A549 (cell line): ENCODE data around the gene GOLM1. TPM values are rescaled to one million over a fixed set of nuclear protein-coding genes. Genes with fewer than 3 reads are reported as not detected.

Experiments
- ATAC-seq, 2 experiments: fragments of 200-7000 bp in 1 of 2; fragments of >200 bp in 1 of 2; cut with Nextera tagmentation in 1 of 2; cut with Tn5 transposase in 1 of 2; 3 replicates each; pipeline versions ENCODE4 v1.8.0 to v1.9.1; 2018 to 2020; ENCODE audit warnings: mild to moderate bottlenecking in 1 of 2, moderate library complexity in 1 of 2
- CTCF ChIA-PET: fragments of 300-600 bp; sonication (Branson Sonifier 250); formaldehyde crosslinking; extraction: SDS; loops from one replicate; lab custom pipeline; 2021; ENCODE audit warnings: antibody characterized with exemption, inconsistent platforms; lab: Yijun Ruan, JAX
- POLR2A ChIA-PET: fragments of 350-600 bp; formaldehyde crosslinking; extraction: SDS; loops from one replicate; lab custom pipeline; 2021; ENCODE audit warnings: antibody characterized with exemption, inconsistent platforms; lab: Yijun Ruan, JAX
- DNase-seq, 2 experiments: peaks; one replicate each; pipeline versions ENCODE4 v3.0.0 to v3.0.0-alpha.2; 2011 to 2016; ENCODE audit warnings: low read depth in 1 of 2, low spot score in 1 of 2
- FAIRE-seq: peaks from 2 replicates; lab custom pipeline; 2011; peaks lifted over from hg19 to GRCh38; lab: Jason Lieb, UNC
- H3K27ac ChIP-seq, 2 experiments: fragments of >200 bp; sonication (Bioruptor Twin); formaldehyde crosslinking; 3 replicates each; pipeline ENCODE4 v1.5.1; 2016 to 2017
- H3K4me1 ChIP-seq: fragments of >200 bp; sonication (Bioruptor Twin); formaldehyde crosslinking; 3 replicates; pipeline ENCODE4 v1.6.1; 2016
- H3K4me2 ChIP-seq: fragments of >200 bp; sonication (Bioruptor Twin); formaldehyde crosslinking; 3 replicates; pipeline ENCODE4 v1.6.1; 2016
- H3K4me3 ChIP-seq: fragments of >200 bp; sonication (Bioruptor Twin); formaldehyde crosslinking; 3 replicates; pipeline ENCODE4 v1.5.1; 2016
- H3K9me3 ChIP-seq: fragments of >200 bp; sonication (Bioruptor Twin); formaldehyde crosslinking; 3 replicates; pipeline ENCODE4 v1.6.1; 2016
- BCL3 ChIP-seq: fragments of >200 bp; sonication (Bioruptor Twin); formaldehyde crosslinking; IDR thresholded peaks from 3 replicates; pipeline ENCODE4 v1.6.1; 2016
- BHLHE40 ChIP-seq: IDR thresholded peaks from 2 replicates; pipeline ENCODE4 v1.6.1; 2012; ENCODE audit warnings: low read depth, low read length, inconsistent platforms
- CEBPB ChIP-seq, 2 experiments: fragments of >200 bp in 1 of 2; sonication (Bioruptor Twin) in 1 of 2; formaldehyde crosslinking in 1 of 2; IDR thresholded peaks; 2 replicates each; pipeline ENCODE4 v1.6.1; 2012 to 2016
- CHD4 ChIP-seq: fragments of 200-600 bp; sonication (generic); IDR thresholded peaks from 2 replicates; pipeline ENCODE4 v1.6.1; 2016; ENCODE audit warnings: antibody characterized with exemption, mild to moderate bottlenecking, borderline replicate concordance
- CTCF ChIP-seq: fragments of >200 bp; sonication (Bioruptor Twin); formaldehyde crosslinking; IDR thresholded peaks from 3 replicates; pipeline ENCODE4 v1.5.1; 2016
- E2F6 ChIP-seq: IDR thresholded peaks from 2 replicates; pipeline ENCODE4 v1.6.1; 2012; ENCODE audit warnings: low read depth, borderline replicate concordance
- EHF ChIP-seq: fragments of 250-450 bp; sonication (Bioruptor Pico); IDR thresholded peaks from 2 replicates; pipeline ENCODE4 v1.5.0; 2020; ENCODE audit warnings: mild to moderate bottlenecking
- HDAC2 ChIP-seq: fragments of 200-600 bp; sonication (generic); IDR thresholded peaks from 2 replicates; pipeline ENCODE4 v1.6.1; 2016
- HES2 ChIP-seq: fragments of >200 bp; sonication (Bioruptor Twin); formaldehyde crosslinking; IDR thresholded peaks from 2 replicates; pipeline ENCODE4 v1.6.1; 2016
- HMGXB4 ChIP-seq: fragments of 250-450 bp; sonication (Bioruptor Pico); IDR thresholded peaks from 2 replicates; pipeline ENCODE4 v1.5.0; 2021; ENCODE audit warnings: mild to moderate bottlenecking, moderate library complexity, borderline replicate concordance
- HOXB13 ChIP-seq: fragments of 250-450 bp; sonication (Bioruptor Pico); IDR thresholded peaks from 2 replicates; pipeline ENCODE4 v1.5.0; 2020; ENCODE audit warnings: low read depth, mild to moderate bottlenecking, moderate library complexity
- HOXB5 ChIP-seq: fragments of 250-450 bp; sonication (Bioruptor Pico); IDR thresholded peaks from 2 replicates; pipeline ENCODE4 v1.5.0; 2020; ENCODE audit warnings: mild to moderate bottlenecking, moderate library complexity
- JUN ChIP-seq, 2 experiments: fragments of >200 bp; sonication (Bioruptor Twin); formaldehyde crosslinking; IDR thresholded peaks; 2 replicates in 1 of 2; 3 replicates in 1 of 2; pipeline ENCODE4 v1.6.1; 2016 to 2017
- JUNB ChIP-seq: fragments of >200 bp; sonication (Bioruptor Twin); formaldehyde crosslinking; IDR thresholded peaks from 2 replicates; pipeline ENCODE4 v1.6.1; 2016
- KDM1A ChIP-seq: fragments of 200-600 bp; sonication (generic); IDR thresholded peaks from 2 replicates; pipeline ENCODE4 v1.6.1; 2016; ENCODE audit warnings: low read depth, mild to moderate bottlenecking
- KDM5A ChIP-seq: fragments of 200-600 bp; sonication (generic); IDR thresholded peaks from 2 replicates; pipeline ENCODE4 v1.6.1; 2016; ENCODE audit warnings: antibody characterized with exemption, mild to moderate bottlenecking
- MAFK ChIP-seq: fragments of 450-650 bp; IDR thresholded peaks from 2 replicates; pipeline ENCODE4 v1.6.1; 2014; ENCODE audit not compliant: partially characterized antibody
- MYC ChIP-seq: IDR thresholded peaks from 2 replicates; pipeline ENCODE4 v1.6.1; 2012; ENCODE audit warnings: mild to moderate bottlenecking, inconsistent platforms, low read length, improper control_type of control experiment, borderline replicate concordance
- NR3C1 ChIP-seq: fragments of >200 bp; sonication (Bioruptor Twin); formaldehyde crosslinking; IDR thresholded peaks from 3 replicates; pipeline ENCODE4 v1.6.1; 2017
- POLR2AphosphoS2 ChIP-seq: conservative IDR thresholded peaks from 2 replicates; pipeline ENCODE4 v1.6.1; 2012; ENCODE audit warnings: low read length, improper control_type of control experiment, inconsistent platforms
- RFX5 ChIP-seq: fragments of 450-650 bp; IDR thresholded peaks from 2 replicates; pipeline ENCODE4 v1.7.1; 2014; ENCODE audit warnings: antibody characterized with exemption, mild to moderate bottlenecking, moderate library complexity
- RNF2 ChIP-seq: fragments of 200-600 bp; sonication (generic); IDR thresholded peaks from 2 replicates; pipeline ENCODE4 v1.6.1; 2016; ENCODE audit warnings: low read depth, mild to moderate bottlenecking, antibody characterized with exemption, moderate library complexity, borderline replicate concordance
- SREBF2 ChIP-seq: fragments of 450-650 bp; IDR thresholded peaks from 2 replicates; pipeline ENCODE4 v1.6.1; 2014; ENCODE audit warnings: mild to moderate bottlenecking, moderate library complexity
- ZFP36 ChIP-seq: fragments of 450-650 bp; IDR thresholded peaks from 2 replicates; pipeline ENCODE4 v1.6.1; 2014; ENCODE audit warnings: borderline replicate concordance; ENCODE audit not compliant: partially characterized antibody
- WGBS: methylation state at CpG from one replicate; pipeline ENCODE4 v1.1.6; 2017; ENCODE audit errors: missing lambda C conversion rate; 5-methylcytosine and 5-hydroxymethylcytosine counted together
- polyA plus RNA-seq, 4 experiments: library from polyadenylated mRNA; depleted of rRNA in 3 of 4; stranded (reverse); fragments of >200 nt; fragmentation: RNase III in 1 of 4; extraction: RNeasy Plus Mini Kit Qiagen cat#74134 plus additional on column Dnase treatment in 1 of 4; gene quantifications; 2 replicates in 3 of 4; 3 replicates in 1 of 4; pipeline ENCODE4 v1.2.3, GENCODE V29; 2011 to 2017

The GOLM1 gene
- polyA plus RNA-seq, 2 of the 4 experiments (the other 2 are of a cell fraction) = 136 to 145 TPM

- FAIRE-seq = no peak
- no peak for ATAC-seq
- Histone ChIP-seq H3K4me2 (no peak overlapping the region), H3K4me3 (no peak overlapping the region), H3K27ac (no peak overlapping the region), H3K4me1 (no peaks in the 10 kb centered on the region), H3K9me3 (peaks cover 9% of the 10 kb centered on the region; the same call in 2 of the 3 replicates)
- 97% methylated on average over 1 of the region's 1 CpG for WGBS
- ChIA-PET POLR2A (no interaction called here), CTCF (interaction anchor here (0.8 to 1.0 kb wide), 2 partner anchors 15 to 30 kb away, joined by 3 to 4 read pairs; no protein-coding TSS in a partner anchor)
- TF ChIP-seq HES2 = no peak
- TF ChIP-seq JUN (IDR thresholded peaks at IDR 0.05) = no peak
- no peak for TF ChIP-seq RFX5
- TF ChIP-seq EHF = no peak
- no peak for TF ChIP-seq BCL3
- no peak for TF ChIP-seq JUNB
- TF ChIP-seq KDM5A = no peak
- TF ChIP-seq BHLHE40 = no peak
- TF ChIP-seq CHD4 = no peak
- TF ChIP-seq HMGXB4 = no peak
- TF ChIP-seq HOXB13 (CRISPR knock-in tag) = no peak
- no peak for TF ChIP-seq ZFP36
- no peak for TF ChIP-seq CEBPB (IDR thresholded peaks at IDR 0.05)
- no peak for TF ChIP-seq NR3C1
- TF ChIP-seq CTCF = no peak
- TF ChIP-seq HDAC2 = no peak
- DNase-seq = no peak
Measured at GRCh38 chr9:86005253-86005775, 94.0 kb downstream of the GOLM1 start.

- ChIA-PET CTCF (no interaction called here), POLR2A (no interaction called here)
- no peaks in the 10 kb centered on the region for H3K9me3 ChIP-seq
- H3K4me1 ChIP-seq = no peaks in the 10 kb centered on the region
- FAIRE-seq = no peak
- no peak overlapping the region for H3K4me3 ChIP-seq
- DNase-seq = no peak
- H3K4me2 ChIP-seq = no peak overlapping the region
- WGBS = 87% methylated on average over 1 of the region's 1 CpG
- no peak for ATAC-seq
- no peak overlapping the region for H3K27ac ChIP-seq
- TF ChIP-seq E2F6 (no peak), MAFK (no peak), KDM1A (no peak), SREBF2 (no peak), ZFP36 (no peak), POLR2AphosphoS2 (no peak), RNF2 (no peak), HES2 (no peak), MYC (no peak), HOXB5 (no peak), KDM5A (no peak)
Measured at GRCh38 chr9:85995599-85995998, 103.8 kb downstream of the GOLM1 start.
